Lower lobe of right lung (tissue), 2 donors: Measurements from ENCODE around the gene PCSK2. TPM values are rescaled to one million over a fixed set of nuclear protein-coding genes. Genes with fewer than 3 reads are reported as not detected.
A peak's percentile ranks its signal among the peaks of the same experiment; 100 is the strongest.

Experiments used
- ATAC-seq, 2 donors: fragments of 200-7000 bp; cut with Tn5 transposase; one replicate each; pipeline ENCODE4 v1.9.1; 2020 to 2022; ENCODE audit warnings: mild to moderate bottlenecking in 2 of 2, moderate library complexity in 2 of 2
- DNase-seq: peaks from one replicate; pipeline ENCODE4 v3.0.0-alpha.2; 2020
- H3K27ac ChIP-seq: fragments of 200-600 bp; one replicate; pipeline ENCODE4 v1.8.0; 2022
- H3K27me3 ChIP-seq: fragments of 200-600 bp; one replicate; pipeline ENCODE4 v1.8.0; 2022; ENCODE audit warnings: low read depth
- H3K36me3 ChIP-seq: fragments of 200-600 bp; one replicate; pipeline ENCODE4 v1.8.0; 2022; ENCODE audit warnings: mild to moderate bottlenecking
- H3K4me1 ChIP-seq: fragments of 200-600 bp; one replicate; pipeline ENCODE4 v1.8.0; 2022
- H3K4me3 ChIP-seq: fragments of 200-600 bp; one replicate; pipeline ENCODE4 v1.8.0; 2022; ENCODE audit warnings: mild to moderate bottlenecking
- H3K9me3 ChIP-seq: fragments of 200-600 bp; one replicate; pipeline ENCODE4 v1.8.0; 2022
- intact Hi-C: fragments of 100-400 bp; cut with DNase I; formaldehyde crosslinking; loops from one replicate; pipeline ENCODE4 v1.11.0; 2022
- total RNA-seq: library from RNA; stranded (reverse); fragmentation: NEBNext Ultra II Directional; extraction: Animal tissue kit (Norgen Biotek cat#: 25700); gene quantifications from one replicate; pipeline ENCODE4 v1.2.1, GENCODE V29; 2021
- TF ChIP-seq, protein P1 (sequence below): fragments of 200-600 bp; IDR thresholded peaks from one replicate; pipeline ENCODE4 v1.8.0; 2022; ENCODE audit warnings: antibody characterized with exemption, mild to moderate bottlenecking
- donor health status: DM: no; HTN: yes; CAD: no; lungs with severe emphysema.

PCSK2 gene
- total RNA-seq, 1 donor from 2014 or later, result 38.8 TPM

DNA sequence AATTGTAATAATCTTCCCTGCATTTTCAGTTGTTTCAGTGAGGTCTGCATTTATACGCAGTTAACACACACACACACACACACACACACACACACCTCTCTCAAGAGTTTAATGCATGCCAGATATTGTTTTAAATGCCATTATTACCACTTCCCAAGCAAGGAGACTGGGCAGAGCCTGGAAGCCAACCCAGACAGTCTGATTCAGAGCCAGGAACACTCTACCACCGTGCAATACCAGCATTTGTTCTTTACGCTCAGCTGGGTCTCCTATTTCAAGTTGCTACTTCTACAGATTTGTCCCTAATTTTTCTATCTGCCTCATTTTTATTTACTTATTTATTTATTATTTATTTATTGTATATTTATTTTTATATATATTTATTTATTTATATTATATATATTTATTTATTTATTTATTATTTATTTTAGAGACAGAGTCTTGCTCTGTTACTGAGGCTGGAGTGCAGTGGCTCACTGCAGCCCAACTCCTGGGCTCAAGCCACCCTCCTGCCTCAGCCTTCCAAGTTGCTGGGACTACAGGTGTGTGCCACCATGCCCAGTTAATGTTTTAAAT is 68.4 kb downstream of the PCSK2 start:
- H3K27ac ChIP-seq, result no peak overlapping the region
- no peaks in the 10 kb centered on the region for H3K36me3 ChIP-seq
- no peaks in the 10 kb centered on the region for H3K9me3 ChIP-seq
- H3K4me1 ChIP-seq, result no peaks in the 10 kb centered on the region
- intact Hi-C loops, result no loop called here
- ATAC-seq, result no peak
- DNase-seq, result no peak
- no peaks in the 10 kb centered on the region for H3K27me3 ChIP-seq
- no peak overlapping the region for H3K4me3 ChIP-seq
- TF ChIP-seq, protein P1, sequence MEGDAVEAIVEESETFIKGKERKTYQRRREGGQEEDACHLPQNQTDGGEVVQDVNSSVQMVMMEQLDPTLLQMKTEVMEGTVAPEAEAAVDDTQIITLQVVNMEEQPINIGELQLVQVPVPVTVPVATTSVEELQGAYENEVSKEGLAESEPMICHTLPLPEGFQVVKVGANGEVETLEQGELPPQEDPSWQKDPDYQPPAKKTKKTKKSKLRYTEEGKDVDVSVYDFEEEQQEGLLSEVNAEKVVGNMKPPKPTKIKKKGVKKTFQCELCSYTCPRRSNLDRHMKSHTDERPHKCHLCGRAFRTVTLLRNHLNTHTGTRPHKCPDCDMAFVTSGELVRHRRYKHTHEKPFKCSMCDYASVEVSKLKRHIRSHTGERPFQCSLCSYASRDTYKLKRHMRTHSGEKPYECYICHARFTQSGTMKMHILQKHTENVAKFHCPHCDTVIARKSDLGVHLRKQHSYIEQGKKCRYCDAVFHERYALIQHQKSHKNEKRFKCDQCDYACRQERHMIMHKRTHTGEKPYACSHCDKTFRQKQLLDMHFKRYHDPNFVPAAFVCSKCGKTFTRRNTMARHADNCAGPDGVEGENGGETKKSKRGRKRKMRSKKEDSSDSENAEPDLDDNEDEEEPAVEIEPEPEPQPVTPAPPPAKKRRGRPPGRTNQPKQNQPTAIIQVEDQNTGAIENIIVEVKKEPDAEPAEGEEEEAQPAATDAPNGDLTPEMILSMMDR, result no peak

DNA sequence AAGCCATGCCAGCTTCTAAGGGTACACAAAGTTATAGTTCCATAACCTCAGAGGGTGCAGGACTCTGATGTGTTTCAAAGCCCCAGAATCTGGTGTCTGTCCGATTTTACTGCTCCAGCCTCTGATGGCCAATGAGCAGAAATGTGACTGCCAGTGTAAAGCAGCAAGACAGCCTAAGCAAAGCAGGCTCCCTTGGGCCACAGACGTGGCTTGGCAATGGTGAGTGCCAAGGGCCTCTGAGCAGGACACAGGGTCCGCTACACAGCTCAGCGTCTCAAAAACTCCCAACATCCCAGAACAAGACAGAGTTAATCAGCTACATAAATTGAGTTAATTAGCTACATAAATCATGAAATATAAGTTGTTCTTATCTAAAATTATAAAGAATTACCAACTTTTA is 69.2 kb downstream of the PCSK2 start:
- H3K9me3 ChIP-seq, result no peaks in the 10 kb centered on the region
- H3K27ac ChIP-seq, result no peak overlapping the region
- H3K4me1 ChIP-seq, result no peaks in the 10 kb centered on the region
- H3K4me3 ChIP-seq, result no peak overlapping the region
- DNase-seq (no peak), ATAC-seq (peak in 1 of 2 donors; percentile 13)
- intact Hi-C loops, result no loop called here
- H3K36me3 ChIP-seq, result no peaks in the 10 kb centered on the region
- no peaks in the 10 kb centered on the region for H3K27me3 ChIP-seq
- TF ChIP-seq, protein P1, result no peak

DNA sequence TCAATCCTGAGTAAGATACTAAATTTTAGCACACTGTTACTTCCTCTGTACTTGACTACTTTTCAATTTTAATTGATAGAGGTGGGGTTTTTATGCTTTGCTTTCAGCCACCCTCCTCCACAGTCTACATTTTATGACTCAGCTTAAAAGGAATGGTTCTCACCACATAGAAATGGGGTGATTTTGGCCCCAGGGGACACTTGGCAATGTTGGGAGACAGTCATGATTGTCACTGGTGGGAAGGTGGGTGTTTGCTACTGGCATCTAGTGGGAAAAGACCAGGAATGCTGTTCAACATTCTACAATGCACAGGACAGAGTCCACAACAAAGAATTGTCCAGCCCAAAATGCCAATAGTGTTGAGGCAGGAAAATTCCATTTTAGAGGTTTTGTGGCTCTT is 71.3 kb downstream of the PCSK2 start:
- DNase-seq, result no peak
- no peaks in the 10 kb centered on the region for H3K9me3 ChIP-seq
- H3K36me3 ChIP-seq, result no peaks in the 10 kb centered on the region
- H3K27ac ChIP-seq, result no peak overlapping the region
- intact Hi-C loops, result no loop called here
- no peaks in the 10 kb centered on the region for H3K27me3 ChIP-seq
- H3K4me1 ChIP-seq, result no peaks in the 10 kb centered on the region
- TF ChIP-seq, protein P1, result no peak
- no peak for ATAC-seq
- H3K4me3 ChIP-seq, result no peak overlapping the region

DNA sequence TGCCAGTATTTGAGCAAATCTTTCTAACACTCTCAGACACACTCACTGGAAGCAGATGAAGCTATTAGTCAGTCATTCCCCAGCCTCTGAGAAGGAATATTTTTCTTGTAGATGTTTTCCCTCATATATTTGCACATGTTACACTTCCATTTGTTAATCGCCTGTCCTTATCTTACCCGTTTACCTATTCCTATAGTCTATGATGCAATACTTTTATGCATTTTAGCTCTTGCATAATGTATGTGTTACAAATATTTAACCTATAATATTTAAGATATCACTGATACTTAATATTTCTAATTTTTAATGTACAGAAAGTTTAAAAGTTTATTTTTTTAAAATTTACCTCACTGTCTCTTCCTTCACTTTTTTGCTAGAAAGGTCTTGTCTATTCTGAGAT is 71.9 kb downstream of the PCSK2 start:
- H3K4me3 ChIP-seq, result no peak overlapping the region
- no peaks in the 10 kb centered on the region for H3K4me1 ChIP-seq
- no peaks in the 10 kb centered on the region for H3K9me3 ChIP-seq
- H3K36me3 ChIP-seq, result no peaks in the 10 kb centered on the region
- intact Hi-C loops, result no loop called here
- H3K27ac ChIP-seq, result no peak overlapping the region
- DNase-seq (no peak), ATAC-seq (no peak)
- H3K27me3 ChIP-seq, result no peaks in the 10 kb centered on the region
- TF ChIP-seq, protein P1, result no peak

DNA sequence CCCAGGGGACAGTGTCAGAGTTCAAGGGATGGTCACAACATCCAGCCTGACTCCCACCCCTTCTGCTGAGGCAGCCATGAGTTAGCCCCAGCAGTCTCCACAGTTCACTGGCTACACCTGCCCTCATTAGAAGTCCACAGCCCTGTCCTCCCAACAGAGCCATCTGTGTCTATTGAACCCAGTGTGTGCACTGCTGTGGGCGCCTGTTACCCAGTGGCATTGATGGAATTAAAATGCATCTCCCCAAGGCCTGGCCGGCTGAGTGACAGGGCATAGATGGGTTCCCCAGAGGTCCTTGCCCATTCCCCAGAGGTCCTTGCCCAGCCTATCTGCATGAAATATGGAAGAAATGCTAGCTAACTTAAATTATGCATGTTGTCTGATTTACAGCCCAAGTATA is 73.3 kb downstream of the PCSK2 start:
- Histone ChIP-seq H3K27me3 (no peaks in the 10 kb centered on the region), H3K27ac (no peak overlapping the region), H3K4me1 (no peaks in the 10 kb centered on the region), H3K4me3 (no peak overlapping the region), H3K9me3 (no peaks in the 10 kb centered on the region), H3K36me3 (no peaks in the 10 kb centered on the region)
- TF ChIP-seq, protein P1, result no peak
- intact Hi-C loops, result no loop called here
- DNase-seq, result no peak
- no peak for ATAC-seq

DNA sequence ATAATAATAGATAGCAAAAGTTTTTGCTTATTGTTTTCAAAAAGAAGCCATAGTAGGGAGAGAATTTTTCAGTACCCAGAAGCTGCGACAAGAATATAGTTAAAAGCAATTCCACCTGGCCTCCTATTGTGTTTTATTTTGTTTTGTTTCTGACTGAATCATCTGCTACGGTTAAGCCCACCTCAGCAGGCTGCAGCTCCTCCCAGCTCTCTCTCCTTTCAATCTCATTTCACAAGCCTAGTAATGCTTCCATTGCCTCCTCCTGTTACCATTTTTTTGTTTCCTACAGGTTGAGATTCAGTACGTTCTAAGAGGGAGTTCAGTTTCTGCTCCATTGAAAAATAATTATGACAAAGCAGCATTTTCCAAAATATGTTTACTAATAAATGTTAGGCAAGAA is 77.9 kb downstream of the PCSK2 start:
- H3K4me3 ChIP-seq, result no peak overlapping the region
- TF ChIP-seq, protein P1, result no peak
- DNase-seq (no peak), ATAC-seq (no peak)
- H3K27me3 ChIP-seq, result no peaks in the 10 kb centered on the region
- no peaks in the 10 kb centered on the region for H3K36me3 ChIP-seq
- H3K9me3 ChIP-seq, result no peaks in the 10 kb centered on the region
- H3K4me1 ChIP-seq, result no peaks in the 10 kb centered on the region
- H3K27ac ChIP-seq, result no peak overlapping the region
- intact Hi-C loops, result no loop called here
